ENCODE results near the gene SOX11. TPM values are rescaled to one million over a fixed set of nuclear protein-coding genes. Genes with fewer than 3 reads are reported as not detected.

The SOX11 gene
- polyA plus RNA-seq, 3 donors from 2014 or later = not detected

- Mint-ChIP-seq H3K4me3 (no peak overlapping the region), H3K4me1 (no peaks in the 10 kb centered on the region), H3K36me3 (no peaks in the 10 kb centered on the region), H3K27me3 (ENCODE audit: low read depth in 3 of 3) (no peaks in the 10 kb centered on the region), H3K9me3 (peaks cover 0 to 5% (median 4%) of the 10 kb centered on the region in 6 donors), H3K27ac (no peak overlapping the region)
- no peak for DNase-seq
Observed at GRCh38 chr2:5740053-5740452, 47.9 kb downstream of the SOX11 start.

GRCh38 chr2:5740817-5741216 lies 48.6 kb downstream of the SOX11 start:
- no peaks in the 10 kb centered on the region for H3K4me1 Mint-ChIP-seq
- no peaks in the 10 kb centered on the region for H3K36me3 Mint-ChIP-seq
- no peak for DNase-seq
- H3K27me3 Mint-ChIP-seq (ENCODE audit: low read depth in 3 of 3) = no peaks in the 10 kb centered on the region
- no peak overlapping the region for H3K27ac Mint-ChIP-seq
- H3K9me3 Mint-ChIP-seq = peaks cover 0 to 5% (median 4%) of the 10 kb centered on the region in 6 donors
- no peak overlapping the region for H3K4me3 Mint-ChIP-seq

GRCh38 chr2:5741242-5741641 lies 49.1 kb downstream of the SOX11 start:
- Mint-ChIP-seq H3K27me3 (ENCODE audit: low read depth in 3 of 3) (no peaks in the 10 kb centered on the region), H3K4me3 (no peak overlapping the region), H3K36me3 (no peaks in the 10 kb centered on the region), H3K27ac (no peak overlapping the region), H3K9me3 (peaks cover 0 to 5% (median 4%) of the 10 kb centered on the region in 6 donors), H3K4me1 (no peaks in the 10 kb centered on the region)
- DNase-seq = no peak

- no peaks in the 10 kb centered on the region for H3K27me3 Mint-ChIP-seq (ENCODE audit: low read depth in 3 of 3)
- H3K9me3 Mint-ChIP-seq = peaks cover 0 to 8% (median 4%) of the 10 kb centered on the region in 6 donors
- H3K36me3 Mint-ChIP-seq = no peaks in the 10 kb centered on the region
- no peak for DNase-seq
- no peak overlapping the region for H3K4me3 Mint-ChIP-seq
- no peak overlapping the region for H3K27ac Mint-ChIP-seq
- no peaks in the 10 kb centered on the region for H3K4me1 Mint-ChIP-seq
Observed at GRCh38 chr2:5742126-5742525, 49.9 kb downstream of the SOX11 start.

- H3K27ac Mint-ChIP-seq = no peak overlapping the region
- peaks cover 2 to 19% (median 7%) of the 10 kb centered on the region in 6 donors for H3K9me3 Mint-ChIP-seq
- no peak for DNase-seq
- H3K36me3 Mint-ChIP-seq = no peaks in the 10 kb centered on the region
- H3K4me1 Mint-ChIP-seq = no peaks in the 10 kb centered on the region
- peaks cover 0 to 4% (median 0%) of the 10 kb centered on the region in 3 donors for H3K27me3 Mint-ChIP-seq (ENCODE audit: low read depth in 3 of 3)
- no peak overlapping the region for H3K4me3 Mint-ChIP-seq
Observed at GRCh38 chr2:5748391-5748790, 56.2 kb downstream of the SOX11 start.

- Mint-ChIP-seq H3K9me3 (peaks cover 2 to 18% (median 7%) of the 10 kb centered on the region in 6 donors), H3K27me3 (ENCODE audit: low read depth in 3 of 3) (peaks cover 0 to 4% (median 0%) of the 10 kb centered on the region in 3 donors), H3K4me1 (no peaks in the 10 kb centered on the region), H3K4me3 (no peak overlapping the region), H3K27ac (no peak overlapping the region), H3K36me3 (no peaks in the 10 kb centered on the region)
- no peak for DNase-seq
Observed at GRCh38 chr2:5748946-5749345, 56.8 kb downstream of the SOX11 start.

- peaks cover 0 to 4% (median 0%) of the 10 kb centered on the region in 3 donors for H3K27me3 Mint-ChIP-seq (ENCODE audit: low read depth in 3 of 3)
- DNase-seq = no peak
- H3K36me3 Mint-ChIP-seq = no peaks in the 10 kb centered on the region
- no peak overlapping the region for H3K4me3 Mint-ChIP-seq
- peaks cover 2 to 18% (median 5%) of the 10 kb centered on the region in 6 donors for H3K9me3 Mint-ChIP-seq
- no peaks in the 10 kb centered on the region for H3K4me1 Mint-ChIP-seq
- no peak overlapping the region for H3K27ac Mint-ChIP-seq
Observed at GRCh38 chr2:5749347-5749746, 57.2 kb downstream of the SOX11 start.

Measured in immature natural killer cell (primary cell).